Measurements from ENCODE around the gene PI4KB. TPM values are rescaled to one million over a fixed set of nuclear protein-coding genes. Genes with fewer than 3 reads are reported as not detected.

PI4KB gene
- total RNA-seq, 1 experiment from 2014 or later: 44.3 TPM

GRCh38 chr1:151254217-151255213 lies 72.7 kb downstream of the PI4KB start, which contains the start of gene PSMD4:
PSMD4 (plus strand) TSS chr1:151254734; CDS start chr1:151254783, 49 bp downstream.
- DNase-seq: peak; percentile 93 to 95
- no peaks in the 10 kb centered on the region for H3K9me2 ChIP-seq (ENCODE audit: insufficient read depth)
- ChIA-PET CTCF (interaction anchor here (0.6 to 1.0 kb wide), 2 partner anchors 27 to 404 kb away, joined by 3 to 18 read pairs; partner anchors contain the start of gene ZNF687), POLR2A (ENCODE audit: unreplicated experiment) (interaction anchor here (0.6 to 1.0 kb wide), 6 partner anchors 9 to 767 kb away, joined by 3 to 21 read pairs (median 3); partner anchors contain the start of gene TARS2)
- peak within 1 kb of the TSS; percentile 96 for H3K4me2 ChIP-seq
- H3K4me1 ChIP-seq (replicated peaks; ENCODE audit: insufficient read depth): peaks cover 7% of the 10 kb centered on the region
- TF ChIP-seq, protein P1, sequence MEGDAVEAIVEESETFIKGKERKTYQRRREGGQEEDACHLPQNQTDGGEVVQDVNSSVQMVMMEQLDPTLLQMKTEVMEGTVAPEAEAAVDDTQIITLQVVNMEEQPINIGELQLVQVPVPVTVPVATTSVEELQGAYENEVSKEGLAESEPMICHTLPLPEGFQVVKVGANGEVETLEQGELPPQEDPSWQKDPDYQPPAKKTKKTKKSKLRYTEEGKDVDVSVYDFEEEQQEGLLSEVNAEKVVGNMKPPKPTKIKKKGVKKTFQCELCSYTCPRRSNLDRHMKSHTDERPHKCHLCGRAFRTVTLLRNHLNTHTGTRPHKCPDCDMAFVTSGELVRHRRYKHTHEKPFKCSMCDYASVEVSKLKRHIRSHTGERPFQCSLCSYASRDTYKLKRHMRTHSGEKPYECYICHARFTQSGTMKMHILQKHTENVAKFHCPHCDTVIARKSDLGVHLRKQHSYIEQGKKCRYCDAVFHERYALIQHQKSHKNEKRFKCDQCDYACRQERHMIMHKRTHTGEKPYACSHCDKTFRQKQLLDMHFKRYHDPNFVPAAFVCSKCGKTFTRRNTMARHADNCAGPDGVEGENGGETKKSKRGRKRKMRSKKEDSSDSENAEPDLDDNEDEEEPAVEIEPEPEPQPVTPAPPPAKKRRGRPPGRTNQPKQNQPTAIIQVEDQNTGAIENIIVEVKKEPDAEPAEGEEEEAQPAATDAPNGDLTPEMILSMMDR (conservative IDR thresholded peaks at IDR 0.05): no peak
- TF ChIP-seq EZH2 (IDR thresholded peaks at IDR 0.05; ENCODE audit: low read depth): no peak
- peaks cover 45% of the 10 kb centered on the region for H3F3A ChIP-seq (ENCODE audit: insufficient read depth, low read depth)
- intact Hi-C loops (cut with micrococcal nuclease; ENCODE audit: unreplicated experiment): loop anchor here (1.0 kb wide), 2 partner anchors 28 to 56 kb away; partner anchors contain the start of genes PIP5K1A and ZNF687
- H3K79me2 ChIP-seq (ENCODE audit: low read depth): peaks cover 48% of the 10 kb centered on the region
- peak within 1 kb of the TSS; percentile 57 for H3K27ac ChIP-seq
- H3K9me3 ChIP-seq (ENCODE audit: insufficient read depth, low read depth): no peaks in the 10 kb centered on the region
- peaks cover 20% of the 10 kb centered on the region; the same call in 1 of the 2 replicates for H4K20me1 ChIP-seq (ENCODE audit: insufficient read depth)
- peak within 1 kb of the TSS; percentile 71 for H2AFZ ChIP-seq
- BruUV-seq (replicated peaks): TSS peak; percentile 99
- H3K27me3 ChIP-seq (ENCODE audit: insufficient read depth, low read depth): no peaks in the 10 kb centered on the region
- peaks cover 7% of the 10 kb centered on the region; the same call in 1 of the 2 replicates for H3K36me3 ChIP-seq (ENCODE audit: low read depth)
- peak within 1 kb of the TSS; percentile 76 for H3K4me3 ChIP-seq

DNA sequence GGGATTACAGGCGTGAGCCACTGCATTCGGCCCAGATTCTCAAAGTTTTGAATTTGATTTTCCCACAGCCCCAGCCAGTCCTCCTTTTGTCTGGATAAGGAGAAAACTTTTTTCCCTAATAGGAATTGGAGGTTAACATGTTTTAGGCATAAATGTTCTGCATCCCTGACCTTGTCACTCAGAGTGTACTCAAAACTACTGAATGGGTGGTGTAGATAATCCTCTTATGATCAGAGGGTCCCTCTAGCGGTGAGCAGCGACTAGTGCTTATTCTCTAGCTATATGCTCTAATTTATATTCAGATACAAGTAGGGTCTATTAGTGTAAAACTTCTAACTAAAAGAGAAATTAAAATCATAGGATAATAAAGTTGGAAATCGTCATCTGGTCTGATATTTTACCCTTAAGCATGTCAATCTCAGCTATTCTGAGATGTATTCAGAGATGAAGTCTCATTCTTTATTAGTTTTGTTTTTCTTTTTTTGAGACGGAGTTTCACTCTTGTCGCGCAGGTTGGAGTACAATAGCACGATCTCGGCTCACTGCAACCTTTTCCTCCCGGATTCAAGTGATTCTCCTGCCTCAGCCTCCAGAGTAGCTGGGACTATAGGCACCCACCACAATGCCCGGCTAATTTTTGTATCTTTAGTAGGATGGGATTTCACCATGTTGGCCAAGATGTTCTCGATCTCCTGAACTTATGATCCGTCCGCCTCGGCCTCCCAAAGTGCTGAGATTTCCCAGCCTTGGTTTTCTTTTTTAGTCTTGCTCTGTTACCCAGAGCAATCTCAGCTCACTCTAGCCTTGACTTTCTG lies 75.4 kb downstream of the PI4KB start:
- intact Hi-C loops (cut with micrococcal nuclease; ENCODE audit: unreplicated experiment): no loop called here

More for the DNA sequence above, 75.4 kb downstream of the PI4KB start:
- no peak overlapping the region for H3K27ac ChIP-seq
- no TSS peak for BruUV-seq (replicated peaks)
- H4K20me1 ChIP-seq (ENCODE audit: insufficient read depth): peaks cover 4% of the 10 kb centered on the region; the same call in 1 of the 2 replicates
- H3K9me3 ChIP-seq (ENCODE audit: insufficient read depth, low read depth): no peaks in the 10 kb centered on the region
- H3K9me2 ChIP-seq (ENCODE audit: insufficient read depth): no peaks in the 10 kb centered on the region
- H3K27me3 ChIP-seq (ENCODE audit: insufficient read depth, low read depth): no peaks in the 10 kb centered on the region
- H3K79me2 ChIP-seq (ENCODE audit: low read depth): peaks cover 22% of the 10 kb centered on the region
- H3K4me3 ChIP-seq: no peak overlapping the region
- ChIA-PET CTCF (interaction anchor here (0.5 to 1.5 kb wide), 8 partner anchors 10 to 282 kb away, joined by 3 to 8 read pairs (median 4); partner anchors contain the start of genes BNIPL, PSMB4 and VPS72), POLR2A (ENCODE audit: unreplicated experiment) (interaction anchor here (0.5 to 0.7 kb wide), 6 partner anchors 26 to 277 kb away, joined by 3 to 29 read pairs (median 4); partner anchors contain the start of gene CERS2)
- H3K4me1 ChIP-seq (replicated peaks; ENCODE audit: insufficient read depth): peaks cover 7% of the 10 kb centered on the region
- H3K4me2 ChIP-seq: no peak overlapping the region
- H3F3A ChIP-seq (ENCODE audit: insufficient read depth, low read depth): peaks cover 48% of the 10 kb centered on the region
- peaks cover 14% of the 10 kb centered on the region for H3K36me3 ChIP-seq (ENCODE audit: low read depth)
- H2AFZ ChIP-seq: no peak overlapping the region
- no peak for TF ChIP-seq EZH2 (IDR thresholded peaks at IDR 0.05; ENCODE audit: low read depth)
- TF ChIP-seq, protein P1 (conservative IDR thresholded peaks at IDR 0.05): peak; percentile 92
- DNase-seq: peak; percentile 42 to 68

Data from PC-9 (cell line).